IMR-90 (cell line): ENCODE measurements around the gene TCF7L2. TPM values are rescaled to one million over a fixed set of nuclear protein-coding genes. Genes with fewer than 3 reads are reported as not detected.
A peak's percentile ranks its signal among the peaks of the same experiment; 100 is the strongest.

Experiments
- ATAC-seq: fragments of 200-7000 bp; cut with Tn5 transposase; 2 replicates; pipeline ENCODE4 v1.9.1; 2020; ENCODE audit warnings: low read depth, mild to moderate bottlenecking, moderate library complexity
- BruUV-seq: library from RNA; stranded (reverse); fragments of 400-500 nt; replicated peaks from 2 replicates; lab custom pipeline; 2021; lab: Mats Ljungman, UMichigan
- CTCF ChIA-PET: fragments of 300-600 bp; formaldehyde crosslinking; extraction: SDS; loops from one replicate; lab custom pipeline; 2021; ENCODE audit warnings: antibody characterized with exemption; lab: Yijun Ruan, JAX
- POLR2A ChIA-PET: fragments of 300-600 bp; sonication (Branson Sonifier 250); formaldehyde crosslinking; loops from one replicate; lab custom pipeline; 2022; ENCODE audit warnings: antibody characterized with exemption; ENCODE audit not compliant: unreplicated experiment; lab: Charles Lee
- DNase-seq: peaks from one replicate; pipeline ENCODE4 v3.0.0; 2013
- H2AFZ ChIP-seq: replicated peaks from 2 replicates; pipeline ENCODE3; 2013; ENCODE audit warnings: low read length, mild to moderate bottlenecking; ENCODE audit not compliant: poor library complexity
- H2AK5ac ChIP-seq: 2 replicates; pipeline ENCODE4 v1.6.1; 2013; ENCODE audit warnings: low read depth, low read length, inconsistent platforms
- H2AK9ac ChIP-seq: replicated peaks from 2 replicates; pipeline ENCODE3; 2013; ENCODE audit warnings: mild to moderate bottlenecking, low read depth, low read length, moderate library complexity; ENCODE audit not compliant: poor library complexity
- H2BK120ac ChIP-seq: 2 replicates; pipeline ENCODE4 v1.6.1; 2013; ENCODE audit warnings: low read depth, low read length, inconsistent platforms
- H2BK15ac ChIP-seq: 3 replicates; pipeline ENCODE4 v1.6.1; 2013; ENCODE audit warnings: low read depth, low read length, inconsistent platforms
- H2BK20ac ChIP-seq: 2 replicates; pipeline ENCODE4 v1.6.1; 2013; ENCODE audit warnings: low read depth, mild to moderate bottlenecking, inconsistent platforms, low read length, moderate library complexity
- H2BK5ac ChIP-seq: 2 replicates; pipeline ENCODE4 v1.6.1; 2013; ENCODE audit warnings: mild to moderate bottlenecking, low read depth, low read length, inconsistent platforms; ENCODE audit not compliant: poor library complexity, severe bottlenecking
- H3K14ac ChIP-seq: replicated peaks from 2 replicates; pipeline ENCODE4 v1.6.1; 2013; ENCODE audit warnings: low read depth, low read length, inconsistent platforms
- H3K18ac ChIP-seq: 2 replicates; pipeline ENCODE4 v1.6.1; 2013; ENCODE audit warnings: low read depth, low read length, control low read depth
- H3K23ac ChIP-seq: 2 replicates; pipeline ENCODE4 v1.6.1; 2013; ENCODE audit warnings: low read depth, low read length, inconsistent platforms
- H3K27ac ChIP-seq: 2 replicates; pipeline ENCODE4 v1.5.1; 2013; ENCODE audit warnings: mild to moderate bottlenecking, control low read depth, low read length; ENCODE audit not compliant: insufficient read depth
- H3K27me3 ChIP-seq: 2 replicates; pipeline ENCODE4 v1.6.1; 2013; ENCODE audit warnings: low read length; ENCODE audit not compliant: control insufficient read depth, insufficient read depth
- H3K36me3 ChIP-seq: 2 replicates; pipeline ENCODE4 v1.6.1; 2013; ENCODE audit warnings: low read length, mixed read lengths; ENCODE audit not compliant: control insufficient read depth, insufficient read depth
- H3K4ac ChIP-seq: 2 replicates; pipeline ENCODE4 v1.6.1; 2013; ENCODE audit warnings: low read depth, low read length, inconsistent platforms
- H3K4me1 ChIP-seq: 2 replicates; pipeline ENCODE4 v1.6.1; 2013; ENCODE audit warnings: low read length, mixed read lengths; ENCODE audit not compliant: control insufficient read depth, insufficient read depth
- H3K4me2 ChIP-seq: 2 replicates; pipeline ENCODE4 v1.6.1; 2013; ENCODE audit warnings: low read depth, mild to moderate bottlenecking, control low read depth, low read length, moderate library complexity
- H3K4me3 ChIP-seq: 2 replicates; pipeline ENCODE4 v1.5.1; 2013; ENCODE audit warnings: low read depth, mild to moderate bottlenecking, control low read depth, low read length, moderate library complexity; ENCODE audit not compliant: insufficient read depth
- H3K56ac ChIP-seq: 2 replicates; pipeline ENCODE4 v1.6.1; 2013; ENCODE audit warnings: low read length, inconsistent platforms; ENCODE audit not compliant: insufficient read depth; ENCODE audit errors: extremely low read depth
- H3K79me1 ChIP-seq, 2 experiments: 2 replicates each; pipeline ENCODE4 v1.6.1; 2013; ENCODE audit warnings: low read length in 2 of 2, inconsistent platforms in 1 of 2, low read depth in 1 of 2
- H3K9ac ChIP-seq: 2 replicates; pipeline ENCODE4 v1.6.1; 2013; ENCODE audit warnings: low read depth, low read length, control low read depth
- H3K9me1 ChIP-seq: 2 replicates; pipeline ENCODE4 v1.6.1; 2013; ENCODE audit warnings: low read length, inconsistent platforms; ENCODE audit not compliant: insufficient read depth
- H3K9me3 ChIP-seq: 2 replicates; pipeline ENCODE4 v1.6.1; 2013; ENCODE audit warnings: low read length; ENCODE audit not compliant: control insufficient read depth, insufficient read depth
- H4K20me1 ChIP-seq: 2 replicates; pipeline ENCODE4 v1.6.1; 2013; ENCODE audit warnings: low read length, inconsistent platforms; ENCODE audit not compliant: insufficient read depth
- H4K5ac ChIP-seq: 2 replicates; pipeline ENCODE4 v1.6.1; 2013; ENCODE audit warnings: mild to moderate bottlenecking, low read depth, low read length, control low read depth
- H4K8ac ChIP-seq, 2 experiments: 2 replicates each; pipeline ENCODE4 v1.6.1; 2013; ENCODE audit warnings: low read depth in 2 of 2, low read length in 2 of 2, control low read depth in 1 of 2, inconsistent platforms in 1 of 2
- H4K91ac ChIP-seq: 2 replicates; pipeline ENCODE4 v1.6.1; 2013; ENCODE audit warnings: low read depth, low read length, inconsistent platforms; ENCODE audit not compliant: insufficient read depth
- CHD1 ChIP-seq: IDR thresholded peaks from 2 replicates; pipeline ENCODE4 v1.6.1; 2012; ENCODE audit warnings: low read depth, low read length, improper control_type of control experiment
- FOS ChIP-seq: fragments of 150-350 bp; IDR thresholded peaks from 2 replicates; pipeline ENCODE4 v1.6.1; 2016; ENCODE audit warnings: low read depth, low read length
- MAZ ChIP-seq: IDR thresholded peaks from 2 replicates; pipeline ENCODE4 v1.6.1; 2012; ENCODE audit warnings: low read depth, mild to moderate bottlenecking, low read length, improper control_type of control experiment, moderate library complexity, borderline replicate concordance
- MXI1 ChIP-seq: IDR thresholded peaks from 2 replicates; pipeline ENCODE4 v1.6.1; 2012; ENCODE audit warnings: low read depth, mild to moderate bottlenecking, low read length, moderate library complexity, borderline replicate concordance
- POLR2A ChIP-seq: IDR thresholded peaks from 2 replicates; pipeline ENCODE4 v1.6.1; 2012; ENCODE audit warnings: mild to moderate bottlenecking, low read depth, low read length
- SMC3 ChIP-seq: fragments of 150-350 bp; IDR thresholded peaks from 2 replicates; pipeline ENCODE4 v1.6.1; 2016; ENCODE audit warnings: low read depth, mild to moderate bottlenecking, antibody characterized with exemption, low read length, moderate library complexity
- WGBS, 2 experiments: methylation state at CpG; one replicate each; pipeline versions ENCODE4 v1.1.5 to v1.1.7; 2013; ENCODE audit warnings: missing lambda C conversion rate in 2 of 2; ENCODE audit not compliant: insufficient read length in 1 of 2; ENCODE audit errors: extremely low coverage in 2 of 2; 5-methylcytosine and 5-hydroxymethylcytosine counted together
- dilution Hi-C: fragments of 300-500 bp; cut with HindIII; formaldehyde crosslinking; loops from one replicate; pipeline ENCODE4 v1.14.3; 2018; ENCODE audit warnings: low sequenced_read_pairs; ENCODE audit not compliant: unreplicated experiment
- in situ Hi-C: fragments of 300-500 bp; cut with MboI; formaldehyde crosslinking; loops from 3 replicates; pipeline ENCODE4 v1.14.3; 2019; ENCODE audit warnings: low sequenced_read_pairs, inconsistent platforms, mixed read lengths
- intact Hi-C: fragments of 100-400 bp; cut with micrococcal nuclease; formaldehyde crosslinking; loops from 2 replicates; pipeline ENCODE4 v1.10.0; 2022
- polyA plus RNA-seq, 3 experiments: library from polyadenylated mRNA; depleted of rRNA; stranded (reverse); fragments of >200 nt; gene quantifications; 2 replicates each; pipeline ENCODE4 v1.2.3, GENCODE V29; 2012; ENCODE audit warnings: low replicate concordance in 1 of 3
- total RNA-seq: library from RNA; depleted of rRNA; stranded (reverse); fragments of >200 nt; gene quantifications from 2 replicates; pipeline ENCODE4 v1.2.3, GENCODE V29; 2012

The TCF7L2 gene
- total and polyA plus RNA-seq, 2 of the 4 experiments (the other 2 are of a cell fraction) = 1.3 to 12.2 TPM

DNA sequence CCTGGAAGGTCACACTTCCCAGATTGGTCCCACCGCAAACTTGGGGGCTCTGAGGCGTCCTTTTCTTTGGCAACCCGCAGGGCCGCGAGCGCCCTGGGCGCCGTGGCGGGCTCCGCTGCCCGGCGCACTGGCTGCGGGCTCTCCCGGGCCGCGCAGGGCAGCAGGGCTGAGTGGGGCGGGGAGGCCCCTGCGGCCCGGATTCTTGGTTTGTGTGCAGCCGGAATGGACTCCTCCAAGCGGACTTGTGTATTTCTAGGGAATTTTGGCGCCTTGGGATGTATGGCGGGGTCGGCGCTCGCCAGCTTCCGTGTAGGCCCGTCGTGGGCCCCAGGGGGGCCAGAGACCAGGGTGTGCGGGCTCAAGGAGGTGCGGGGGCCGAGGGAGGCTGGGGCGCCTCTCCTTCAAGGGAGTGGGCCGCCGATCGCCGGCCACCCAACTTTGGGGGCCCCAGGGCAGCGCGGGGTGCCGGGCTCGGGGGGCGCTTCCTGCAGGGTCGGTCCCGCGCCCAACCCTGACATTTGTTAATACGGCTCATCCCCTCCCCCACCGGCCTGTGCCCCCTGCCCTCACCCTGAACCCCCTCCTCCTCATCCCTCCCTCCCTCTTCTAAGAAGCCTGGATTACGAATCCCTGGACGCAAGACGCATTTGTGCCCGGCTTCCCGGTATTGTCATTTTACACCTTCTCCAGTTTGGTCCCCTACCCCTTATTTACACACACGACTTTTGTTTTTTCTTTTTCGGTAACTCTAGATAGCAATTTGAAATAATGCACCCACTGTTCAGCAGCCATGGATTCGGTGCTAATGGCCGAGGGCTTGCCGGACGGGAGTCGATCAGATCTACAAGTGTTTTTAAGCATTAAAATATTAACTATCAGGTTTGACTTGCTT is 2.5 kb downstream of the TCF7L2 start:
- peak overlapping the region; percentile 91 for H2BK120ac ChIP-seq
- H3K14ac ChIP-seq = peak overlapping the region; percentile 98
- H2BK5ac ChIP-seq = peak overlapping the region; percentile 71
- peaks cover 1% of the 10 kb centered on the region for H3K9me1 ChIP-seq
- no peaks in the 10 kb centered on the region for H3K36me3 ChIP-seq
- POLR2A ChIA-PET = no interaction called here
- peak overlapping the region; percentile 92 for H3K4me2 ChIP-seq
- H3K79me1 ChIP-seq = peaks cover 2 to 23% of the 10 kb centered on the region in 2 experiments
- peak overlapping the region; percentile 100 for H3K27ac ChIP-seq
- H4K8ac ChIP-seq = peak overlapping the region; percentile 89 to 93
- peak overlapping the region; percentile 90 for H3K4me3 ChIP-seq
- DNase-seq (peak; percentile 38), ATAC-seq (peak; percentile 15)
- BruUV-seq = no TSS peak
- no peaks in the 10 kb centered on the region for H3K9me3 ChIP-seq
- peak overlapping the region; percentile 98 for H3K23ac ChIP-seq
- H3K9ac ChIP-seq = peak overlapping the region; percentile 99
- H4K5ac ChIP-seq = peak overlapping the region; percentile 97
- H2BK20ac ChIP-seq = no peak overlapping the region; the same call in none of the 2 replicates
- CTCF ChIA-PET = no interaction called here
- peak overlapping the region; percentile 80; the same call in 1 of the 3 replicates for H2BK15ac ChIP-seq
- peak overlapping the region; percentile 97 for H3K4ac ChIP-seq
- H3K27me3 ChIP-seq = no peaks in the 10 kb centered on the region
- peaks cover 9% of the 10 kb centered on the region for H3K4me1 ChIP-seq
- peak overlapping the region; percentile 98 for H2AK9ac ChIP-seq
- peak overlapping the region; percentile 96; the same call in 1 of the 2 replicates for H3K56ac ChIP-seq
- in situ Hi-C loops (no loop called here), dilution Hi-C loops (no loop called here), intact Hi-C loops (loop anchor here (1.0 to 10.0 kb wide), 5 partner anchors 106 to 352 kb away; no protein-coding TSS in a partner anchor)
- H3K18ac ChIP-seq = peak overlapping the region; percentile 97
- peaks cover 9% of the 10 kb centered on the region; the same call in 1 of the 2 replicates for H4K20me1 ChIP-seq
- TF ChIP-seq CHD1 (0 out of 2 replicates have a peak, but pooled peaks have one; percentile 24), MXI1 (0 out of 2 replicates have a peak, but pooled peaks have one; percentile 2), SMC3 (no peak), POLR2A (no peak), MAZ (no peak), FOS (no peak)
- peak overlapping the region; percentile 87 for H2AFZ ChIP-seq
- peak overlapping the region; percentile 96 for H4K91ac ChIP-seq
- 0% methylated on average over 6 of the region's 59 CpGs; no CpG with 5 or more reads in 1 of the 2 experiments for WGBS, 2 experiments
- H2AK5ac ChIP-seq = peak overlapping the region; percentile 49
